Measurements from ENCODE around the gene C14orf93.

Gene C14orf93

DNA sequence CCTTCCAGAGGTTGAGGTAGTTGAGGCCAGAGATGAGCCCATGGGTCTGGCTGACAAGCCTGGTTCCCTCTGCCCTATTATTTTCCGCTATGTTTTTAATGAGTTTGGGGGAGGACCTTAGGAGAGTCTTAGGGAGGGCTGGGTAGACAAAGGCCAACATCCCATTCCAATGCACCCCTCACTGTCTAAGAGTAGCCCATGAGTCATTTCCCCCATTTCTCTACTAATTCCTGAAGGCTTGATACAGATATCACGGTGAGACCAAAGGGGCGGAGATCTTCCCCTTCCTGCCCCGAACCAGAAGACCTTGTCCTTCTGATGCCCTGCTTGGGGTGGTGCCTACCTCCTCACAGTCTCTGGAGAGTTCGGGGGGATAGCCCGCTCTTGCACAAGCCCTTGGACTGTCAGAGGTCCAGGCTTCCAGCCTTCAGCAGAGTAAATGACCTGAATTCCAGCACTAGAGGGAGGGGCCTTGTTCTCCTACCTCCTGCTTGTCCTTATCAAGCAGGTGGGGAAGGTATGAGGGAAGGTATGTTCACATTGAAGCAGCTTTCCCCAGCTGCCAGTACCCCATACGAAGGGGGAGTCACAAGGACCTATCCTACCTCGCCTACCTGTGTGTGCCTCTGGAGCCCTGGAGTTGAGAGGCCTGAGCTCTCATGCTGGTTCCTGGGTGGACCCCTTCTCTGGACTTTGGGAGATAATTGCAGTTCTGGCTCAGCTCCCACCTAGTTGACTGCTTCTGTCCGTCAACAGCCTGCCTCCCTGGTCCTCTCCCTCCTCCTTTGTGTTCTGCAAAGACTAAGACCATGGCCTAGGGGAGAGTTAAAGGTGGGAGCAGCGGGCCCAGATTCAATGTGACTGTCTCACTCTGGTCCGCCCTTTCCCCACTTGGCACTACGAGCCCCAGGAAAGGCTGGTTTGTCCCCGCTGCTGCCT is 35.7 kb upstream of the C14orf93 start:
- no peak for DNase-seq (ENCODE audit: low spot score)

- no peak for DNase-seq (ENCODE audit: low spot score)
Observed at GRCh38 chr14:23044840-23045239, 34.9 kb upstream of the C14orf93 start.

DNA sequence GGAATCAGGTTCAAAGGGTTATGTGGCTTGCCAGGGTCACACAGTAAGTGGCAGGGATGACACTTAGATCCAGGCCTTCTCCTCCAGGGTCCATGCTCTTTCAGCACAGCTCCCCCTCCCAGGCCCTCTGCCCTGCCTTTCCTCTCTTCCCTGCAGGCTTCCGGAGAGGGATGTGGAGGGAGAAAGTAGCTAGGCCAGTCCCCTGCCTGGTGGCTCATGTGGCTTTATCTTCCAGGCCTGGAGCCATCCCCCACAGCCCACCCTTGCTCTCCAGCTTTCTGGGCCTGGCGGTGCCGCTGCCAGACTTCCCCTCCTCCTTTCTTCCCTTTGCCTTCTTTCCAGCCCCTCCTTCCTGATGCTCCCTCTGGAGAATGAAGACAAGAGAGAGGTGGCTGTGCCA is 33.8 kb upstream of the C14orf93 start:
- no peak for DNase-seq (ENCODE audit: low spot score)

DNA sequence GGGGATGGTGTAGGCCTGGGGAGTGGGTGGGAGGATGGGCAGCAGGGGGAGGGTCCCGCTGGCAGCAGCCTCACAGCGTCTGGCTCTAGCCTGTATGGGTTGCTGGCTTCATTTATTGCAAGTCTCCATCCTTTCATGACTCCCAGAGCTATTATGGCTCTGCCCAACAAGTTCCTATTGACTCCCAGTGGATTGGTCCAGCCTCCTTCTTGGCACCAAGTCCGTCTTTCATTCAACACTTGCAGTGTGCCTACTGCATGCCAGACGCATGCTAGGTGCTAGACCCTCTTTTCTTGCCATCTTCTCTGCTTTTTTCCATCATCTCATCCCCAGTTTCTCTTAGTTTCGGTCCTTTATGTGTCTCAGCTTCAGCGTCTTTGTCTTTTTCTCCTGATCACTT is 33.2 kb upstream of the C14orf93 start:
- no peak for DNase-seq (ENCODE audit: low spot score)

- DNase-seq (ENCODE audit: low spot score) = no peak
Observed at GRCh38 chr14:23042162-23042965, 32.4 kb upstream of the C14orf93 start, which contains the start of gene PSMB11. PSMB11 (plus strand) TSS chr14:23042212; CDS start chr14:23042226, 14 bp downstream.

DNA sequence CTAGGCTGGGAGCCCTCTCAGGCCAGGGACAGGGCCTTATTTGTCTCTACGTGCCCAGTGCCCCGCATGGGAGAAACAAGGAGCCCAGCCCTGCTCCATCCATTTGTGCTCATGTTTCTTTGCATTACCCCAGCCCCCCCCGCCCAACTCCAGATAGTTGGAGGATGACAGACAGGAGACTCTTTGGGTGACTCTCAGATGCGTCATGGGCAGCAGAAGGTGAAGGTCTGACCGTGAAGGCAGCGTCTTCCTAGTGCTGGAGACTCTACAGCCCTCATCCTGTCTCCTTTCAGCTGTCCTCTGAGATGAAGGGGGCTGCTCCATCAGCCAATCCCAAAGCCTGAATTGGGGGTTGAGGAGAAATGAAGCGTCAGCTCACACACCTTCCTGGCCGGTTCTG is 31.8 kb upstream of the C14orf93 start:
- no peak for DNase-seq (ENCODE audit: low spot score)

GRCh38 chr14:23040100-23040499 is 30.2 kb upstream of the C14orf93 start:
- DNase-seq (ENCODE audit: low spot score) = no peak

- no peak for DNase-seq (ENCODE audit: low spot score)
Observed at GRCh38 chr14:23035303-23036144, 25.6 kb upstream of the C14orf93 start.

DNA sequence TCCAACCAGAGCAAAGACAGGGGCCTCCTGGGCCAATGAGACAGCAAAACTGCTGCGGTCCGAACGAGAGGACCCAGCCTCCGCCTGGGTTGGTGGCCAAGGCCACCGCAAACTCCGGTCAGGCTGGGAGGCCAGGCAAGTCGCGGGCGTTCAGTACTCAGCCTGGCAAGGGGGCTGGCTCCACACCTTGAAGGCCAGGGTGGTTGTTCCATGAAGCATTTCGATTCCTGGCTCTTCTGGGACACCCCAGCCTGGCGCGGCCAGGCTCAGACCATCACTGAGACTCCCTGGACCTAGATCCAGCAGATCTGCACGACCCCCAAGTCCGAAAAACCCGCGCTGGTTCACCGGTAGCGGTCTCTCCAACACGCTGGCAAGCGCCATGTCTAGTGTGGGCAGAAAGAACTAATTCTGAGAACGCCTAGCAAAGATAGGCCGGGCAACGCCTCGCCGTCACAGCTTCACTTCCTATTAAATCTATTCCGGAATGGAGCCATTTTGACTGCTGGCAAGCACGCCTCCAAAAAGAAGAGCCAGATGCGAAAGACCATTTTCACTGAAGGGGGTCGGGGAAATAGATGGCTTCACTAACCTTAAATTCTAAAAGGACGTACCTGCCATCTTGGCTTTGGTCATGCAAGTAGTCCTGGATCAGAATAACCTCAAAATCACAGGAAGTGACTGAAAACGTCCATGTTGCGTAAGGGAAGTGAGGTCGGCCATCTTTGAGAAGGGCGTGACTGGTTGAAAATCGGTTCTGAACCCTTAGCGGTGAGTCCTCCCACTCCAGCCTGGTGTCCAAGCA is 24.8 kb upstream of the C14orf93 start, which contains the start of gene PSMB5:
TSS of gene PSMB5 (minus strand) at position 403 of the 805 bp plus-strand sequence. CDS start at position 384, 19 bp downstream.
- DNase-seq (ENCODE audit: low spot score) = peak; percentile 99

GRCh38 chr14:23033801-23034497 is 24.0 kb upstream of the C14orf93 start:
- no peak for DNase-seq (ENCODE audit: low spot score)

GRCh38 chr14:23033251-23033727 is 23.3 kb upstream of the C14orf93 start:
- no peak for DNase-seq (ENCODE audit: low spot score)

DNA sequence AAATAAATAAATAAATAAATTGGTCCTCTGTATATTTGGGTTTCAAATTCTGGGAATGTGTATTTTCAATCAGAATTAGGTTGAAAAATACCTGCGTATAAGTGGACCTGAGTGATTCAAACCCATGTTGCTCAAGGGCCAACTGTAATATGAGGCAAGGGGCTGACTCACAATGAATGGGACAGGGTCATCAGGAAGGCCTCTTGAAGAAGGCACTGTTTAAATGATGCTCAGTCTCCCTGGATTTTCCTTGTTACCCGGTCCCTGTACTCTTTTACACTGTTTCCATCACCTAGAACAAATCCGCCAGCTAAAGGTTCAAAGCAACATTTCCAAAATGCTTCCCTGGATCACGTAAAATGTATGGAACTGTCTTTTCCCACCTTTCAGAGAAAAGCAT is 21.0 kb upstream of the C14orf93 start:
- no peak for DNase-seq (ENCODE audit: low spot score)

GRCh38 chr14:23028799-23029198 is 18.9 kb upstream of the C14orf93 start:
- DNase-seq (ENCODE audit: low spot score) = no peak

- no peak for DNase-seq (ENCODE audit: low spot score)
Observed at GRCh38 chr14:23025151-23025814, 15.3 kb upstream of the C14orf93 start.

DNA sequence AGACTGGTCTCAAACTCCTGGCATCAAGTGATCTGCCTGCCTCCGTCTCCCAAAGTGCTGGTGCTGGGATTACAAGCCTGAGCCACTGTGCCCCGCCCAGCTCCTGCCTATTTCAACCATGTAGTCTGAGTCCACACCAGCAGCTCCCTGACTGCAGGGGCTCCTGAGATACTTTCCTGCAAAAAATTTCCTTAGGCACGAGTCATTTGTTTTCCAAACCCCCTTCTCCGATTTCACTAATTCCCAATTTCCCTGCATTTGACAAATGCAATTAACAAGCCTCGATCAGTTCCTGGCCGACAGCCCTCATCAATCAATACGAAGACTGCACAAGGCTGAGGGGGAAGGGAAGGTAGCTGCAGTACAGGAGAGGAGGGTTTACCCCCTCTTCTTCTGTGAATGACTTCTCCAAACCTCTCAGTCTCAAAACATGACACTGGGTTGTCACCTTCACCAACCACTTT is 14.7 kb upstream of the C14orf93 start:
- DNase-seq (ENCODE audit: low spot score) = no peak

- DNase-seq (ENCODE audit: low spot score) = no peak
Observed at GRCh38 chr14:23023795-23024152, 13.8 kb upstream of the C14orf93 start.

DNA sequence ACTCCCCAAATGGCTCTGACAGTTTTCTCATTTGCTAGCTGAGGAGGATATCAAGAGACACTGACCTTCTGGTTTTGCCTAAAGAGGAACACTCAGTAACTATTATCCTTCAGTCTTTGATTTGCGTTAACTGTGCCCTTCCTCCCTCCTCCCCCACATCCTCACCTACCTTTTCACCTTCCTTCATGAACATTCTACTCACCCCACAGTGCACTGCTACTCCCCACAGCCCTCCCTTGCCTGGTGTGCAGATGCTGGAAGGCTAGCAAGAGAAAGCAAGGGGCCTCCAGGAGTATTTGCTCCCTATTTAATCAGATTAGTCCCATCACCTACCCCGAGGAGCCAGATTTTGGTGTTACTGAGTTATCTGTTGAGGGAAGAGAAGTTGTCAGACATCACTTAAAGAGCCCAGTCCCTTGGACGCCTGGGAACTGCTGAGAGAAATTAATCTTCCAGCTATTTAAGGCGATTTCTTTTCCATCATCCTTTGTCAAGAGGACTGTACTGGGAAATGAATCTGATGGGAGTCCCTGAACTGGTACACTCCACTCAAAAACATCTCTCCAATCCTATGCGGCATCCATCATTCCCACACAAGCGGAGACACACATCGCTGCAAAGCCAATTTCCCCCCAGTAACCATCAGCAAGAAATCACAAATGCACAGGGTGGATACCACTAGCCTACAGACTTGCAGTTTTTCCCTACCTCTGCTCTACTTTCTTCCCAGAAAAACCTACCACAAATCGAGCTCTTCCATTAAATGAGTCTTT is 13.3 kb upstream of the C14orf93 start:
- no peak for DNase-seq (ENCODE audit: low spot score)

GRCh38 chr14:23021889-23022442 is 12.0 kb upstream of the C14orf93 start:
- DNase-seq (ENCODE audit: low spot score) = no peak

Measured in cerebellar cortex (tissue), 1 donor.